PC-3 (cell line): Measurements from ENCODE around the gene MIER1.

Experiments used
- EZH2 ChIP-seq: fragments of 300-600 bp; sonication (generic); IDR thresholded peaks from one replicate; pipeline ENCODE4 v1.6.1; 2017; ENCODE audit warnings: antibody characterized with exemption, mild to moderate bottlenecking, low read length; ENCODE audit not compliant: unreplicated experiment
- EZH2phosphoT487 ChIP-seq: fragments of 300-600 bp; sonication (generic); IDR thresholded peaks from 2 replicates; pipeline ENCODE4 v1.6.1; 2018; ENCODE audit warnings: mild to moderate bottlenecking, antibody characterized with exemption, low read length, borderline replicate concordance
- TF ChIP-seq, protein P1 (sequence below): fragments of 300-600 bp; sonication (generic); conservative IDR thresholded peaks from 2 replicates; pipeline ENCODE4 v1.5.1; 2017; ENCODE audit warnings: antibody characterized with exemption, low read depth, mild to moderate bottlenecking, low read length

GRCh38 chr1:67009792-67010191 is 85.0 kb downstream of the MIER1 start:
- TF ChIP-seq EZH2phosphoT487 = no peak
- TF ChIP-seq, protein P1, sequence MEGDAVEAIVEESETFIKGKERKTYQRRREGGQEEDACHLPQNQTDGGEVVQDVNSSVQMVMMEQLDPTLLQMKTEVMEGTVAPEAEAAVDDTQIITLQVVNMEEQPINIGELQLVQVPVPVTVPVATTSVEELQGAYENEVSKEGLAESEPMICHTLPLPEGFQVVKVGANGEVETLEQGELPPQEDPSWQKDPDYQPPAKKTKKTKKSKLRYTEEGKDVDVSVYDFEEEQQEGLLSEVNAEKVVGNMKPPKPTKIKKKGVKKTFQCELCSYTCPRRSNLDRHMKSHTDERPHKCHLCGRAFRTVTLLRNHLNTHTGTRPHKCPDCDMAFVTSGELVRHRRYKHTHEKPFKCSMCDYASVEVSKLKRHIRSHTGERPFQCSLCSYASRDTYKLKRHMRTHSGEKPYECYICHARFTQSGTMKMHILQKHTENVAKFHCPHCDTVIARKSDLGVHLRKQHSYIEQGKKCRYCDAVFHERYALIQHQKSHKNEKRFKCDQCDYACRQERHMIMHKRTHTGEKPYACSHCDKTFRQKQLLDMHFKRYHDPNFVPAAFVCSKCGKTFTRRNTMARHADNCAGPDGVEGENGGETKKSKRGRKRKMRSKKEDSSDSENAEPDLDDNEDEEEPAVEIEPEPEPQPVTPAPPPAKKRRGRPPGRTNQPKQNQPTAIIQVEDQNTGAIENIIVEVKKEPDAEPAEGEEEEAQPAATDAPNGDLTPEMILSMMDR = no peak
- no peak for TF ChIP-seq EZH2
